GM23338 (cell line): ENCODE results near the gene N4BP2L1. TPM values are rescaled to one million over a fixed set of nuclear protein-coding genes. Genes with fewer than 3 reads are reported as not detected.

ENCODE experiments used
- ATAC-seq: fragments of 200-7000 bp; cut with Tn5 transposase; 3 replicates; pipeline ENCODE4 v1.9.1; 2020
- DNase-seq: peaks from one replicate; pipeline ENCODE4 v3.0.0-alpha.2; 2015; ENCODE audit warnings: low spot score
- H2AFZ ChIP-seq: fragments of 200-600 bp; sonication (generic); 2 replicates; pipeline ENCODE4 v1.8.0; 2016; ENCODE audit warnings: antibody characterized with exemption, mild to moderate bottlenecking, moderate library complexity
- H3F3A ChIP-seq: fragments of 200-600 bp; sonication (generic); replicated peaks from 2 replicates; pipeline ENCODE4 v1.8.0; 2017; ENCODE audit warnings: antibody characterized with exemption, mixed run types, low read depth
- H3K27ac ChIP-seq: fragments of 200-600 bp; sonication (generic); 2 replicates; pipeline ENCODE4 v1.6.1; 2016; ENCODE audit warnings: low read depth
- H3K27me3 ChIP-seq: fragments of 200-600 bp; sonication (generic); 2 replicates; pipeline ENCODE4 v1.8.0; 2016; ENCODE audit warnings: mild to moderate bottlenecking, mixed run types, moderate library complexity; ENCODE audit not compliant: insufficient read depth
- H3K36me3 ChIP-seq: fragments of 200-600 bp; sonication (generic); 2 replicates; pipeline ENCODE4 v1.8.0; 2016; ENCODE audit warnings: mild to moderate bottlenecking; ENCODE audit not compliant: insufficient read depth
- H3K4me1 ChIP-seq: fragments of 200-600 bp; sonication (generic); 2 replicates; pipeline ENCODE4 v1.8.0; 2016; ENCODE audit warnings: mild to moderate bottlenecking, moderate library complexity; ENCODE audit not compliant: insufficient read depth
- H3K4me2 ChIP-seq: fragments of 200-600 bp; sonication (generic); 2 replicates; pipeline ENCODE4 v1.7.1; 2017; ENCODE audit warnings: mixed run types
- H3K4me3 ChIP-seq: fragments of 200-600 bp; sonication (generic); 2 replicates; pipeline ENCODE4 v1.6.1; 2016; ENCODE audit warnings: mixed run types
- H3K79me2 ChIP-seq: fragments of 200-600 bp; sonication (generic); replicated peaks from 2 replicates; pipeline ENCODE4 v1.8.0; 2017; ENCODE audit warnings: mild to moderate bottlenecking; ENCODE audit not compliant: insufficient read depth
- H3K9me2 ChIP-seq: fragments of 200-600 bp; sonication (generic); 2 replicates; pipeline ENCODE4 v1.8.0; 2017; ENCODE audit not compliant: insufficient read depth
- H4K20me1 ChIP-seq: fragments of 200-600 bp; sonication (generic); replicated peaks from 2 replicates; pipeline ENCODE4 v1.8.0; 2017; ENCODE audit warnings: mild to moderate bottlenecking; ENCODE audit not compliant: insufficient read depth
- H3K27ac Mint-ChIP-seq: 2 replicates; pipeline ENCODE4 v1.8.0; 2020; ENCODE audit warnings: inconsistent platforms, mild to moderate bottlenecking, moderate library complexity, mixed read lengths
- H3K27me3 Mint-ChIP-seq: 3 replicates; pipeline ENCODE4 v1.8.0; 2022; ENCODE audit warnings: low read depth, mild to moderate bottlenecking, moderate library complexity, mixed read lengths, inconsistent platforms; ENCODE audit not compliant: insufficient read depth, poor library complexity
- H3K36me3 Mint-ChIP-seq: 3 replicates; pipeline ENCODE4 v1.8.0; 2021; ENCODE audit warnings: low read depth, mild to moderate bottlenecking, inconsistent platforms, moderate library complexity, mixed read lengths
- H3K4me1 Mint-ChIP-seq: 3 replicates; pipeline ENCODE4 v1.8.0; 2020; ENCODE audit warnings: mild to moderate bottlenecking, inconsistent platforms, mixed read lengths
- H3K4me3 Mint-ChIP-seq: 3 replicates; pipeline ENCODE4 v1.8.0; 2021; ENCODE audit warnings: moderate library complexity, mild to moderate bottlenecking, inconsistent platforms, mixed read lengths
- H3K9me3 Mint-ChIP-seq: 3 replicates; pipeline ENCODE4 v1.8.0; 2020; ENCODE audit warnings: moderate library complexity, mild to moderate bottlenecking, inconsistent platforms, mixed read lengths
- CREB1 ChIP-seq: fragments of 250-450 bp; sonication (Bioruptor Pico); IDR thresholded peaks from 2 replicates; pipeline ENCODE4 v1.5.0; 2020; ENCODE audit warnings: low read depth, mild to moderate bottlenecking, moderate library complexity
- CTCF ChIP-seq, 2 experiments: fragments of 200-600 bp in 1 of 2; sonication (generic) in 1 of 2; conservative IDR thresholded peaks; 2 replicates each; pipeline versions ENCODE4 v1.5.1 to v1.6.1; 2016 to 2017; ENCODE audit warnings: antibody characterized with exemption in 2 of 2, low read depth in 2 of 2, mild to moderate bottlenecking in 2 of 2, moderate library complexity in 1 of 2
- ETS1 ChIP-seq: IDR thresholded peaks from 2 replicates; pipeline ENCODE4 v1.6.1; 2016; ENCODE audit warnings: antibody characterized with exemption
- EZH2 ChIP-seq: fragments of 200-600 bp; sonication (generic); IDR thresholded peaks from one replicate; pipeline ENCODE4 v1.8.0; 2017; ENCODE audit warnings: antibody characterized with exemption, mild to moderate bottlenecking, low read depth; ENCODE audit not compliant: unreplicated experiment
- EZH2phosphoT487 ChIP-seq: fragments of 200-600 bp; sonication (generic); IDR thresholded peaks from one replicate; pipeline ENCODE4 v1.8.1; 2018; ENCODE audit warnings: antibody characterized with exemption; ENCODE audit not compliant: unreplicated experiment
- JUNB ChIP-seq: IDR thresholded peaks from one replicate; pipeline ENCODE4 v1.6.1; 2016; ENCODE audit warnings: antibody characterized with exemption; ENCODE audit not compliant: unreplicated experiment
- NANOG ChIP-seq: IDR thresholded peaks from 2 replicates; pipeline ENCODE4 v1.6.1; 2016; ENCODE audit warnings: antibody characterized with exemption, borderline replicate concordance
- POLR2AphosphoS5 ChIP-seq: IDR thresholded peaks from 2 replicates; pipeline ENCODE4 v1.6.1; 2016; ENCODE audit warnings: antibody characterized with exemption, low read depth
- REST ChIP-seq: IDR thresholded peaks from one replicate; pipeline ENCODE4 v1.6.1; 2018; ENCODE audit warnings: antibody characterized with exemption; ENCODE audit not compliant: unreplicated experiment
- STAT1 ChIP-seq: IDR thresholded peaks from one replicate; pipeline ENCODE4 v1.6.1; 2016; ENCODE audit warnings: antibody characterized with exemption; ENCODE audit not compliant: unreplicated experiment
- ZNF114 ChIP-seq: fragments of 250-450 bp; sonication (Bioruptor Pico); IDR thresholded peaks from 2 replicates; pipeline ENCODE4 v1.5.0; 2020; ENCODE audit warnings: mild to moderate bottlenecking, moderate library complexity
- ZNF331 ChIP-seq: fragments of 250-450 bp; sonication (Bioruptor Pico); IDR thresholded peaks from 2 replicates; pipeline ENCODE4 v1.5.0; 2020; ENCODE audit warnings: low read depth, mild to moderate bottlenecking, moderate library complexity
- polyA plus RNA-seq: library from polyadenylated mRNA; unstranded; fragments of >200 nt; fragmentation: Nextera tagmentation; extraction: Ambion mirVana; gene quantifications from 2 replicates; pipeline ENCODE4 v1.2.1, GENCODE V29; 2016
- total RNA-seq: library from RNA; depleted of rRNA; stranded (reverse); fragments of >200 nt; shearing (Covaris generic); gene quantifications from 2 replicates; pipeline ENCODE4 v1.2.3, GENCODE V29; 2014

N4BP2L1 gene
- total and polyA plus RNA-seq, 2 experiments from 2014 or later: 3.3 to 4.1 TPM

GRCh38 chr13:32384702-32385101 is 43.2 kb downstream of the N4BP2L1 start:
- Mint-ChIP-seq H3K27me3 (no peaks in the 10 kb centered on the region), H3K27ac (no peak overlapping the region), H3K4me1 (no peaks in the 10 kb centered on the region), H3K36me3 (peaks cover 5% of the 10 kb centered on the region; the same call in 2 of the 3 replicates), H3K4me3 (no peak overlapping the region), H3K9me3 (no peaks in the 10 kb centered on the region)
- H3K9me2 ChIP-seq: no peaks in the 10 kb centered on the region
- ATAC-seq (no peak), DNase-seq (no peak)
- no peak overlapping the region for H3K4me2 ChIP-seq
- no peak overlapping the region for H2AFZ ChIP-seq
- TF ChIP-seq CTCF (conservative IDR thresholded peaks at IDR 0.05; ENCODE audit: low read depth in 2 of 2) (no peak), EZH2 (no peak)
- H3K36me3 ChIP-seq: peaks cover 5% of the 10 kb centered on the region; the same call in 1 of the 2 replicates
- no peak overlapping the region for H3K4me3 ChIP-seq
- H3K27me3 ChIP-seq: no peaks in the 10 kb centered on the region
- no peaks in the 10 kb centered on the region for H3K4me1 ChIP-seq
- H4K20me1 ChIP-seq: no peaks in the 10 kb centered on the region
- no peaks in the 10 kb centered on the region for H3K79me2 ChIP-seq
- H3K27ac ChIP-seq: no peak overlapping the region
- H3F3A ChIP-seq: no peaks in the 10 kb centered on the region

GRCh38 chr13:32383836-32384618 is 43.9 kb downstream of the N4BP2L1 start:
- H3K36me3 ChIP-seq: peaks cover 5% of the 10 kb centered on the region; the same call in 1 of the 2 replicates
- Mint-ChIP-seq H3K27ac (no peak overlapping the region), H3K9me3 (no peaks in the 10 kb centered on the region), H3K36me3 (peaks cover 10% of the 10 kb centered on the region; the same call in 2 of the 3 replicates), H3K4me1 (no peaks in the 10 kb centered on the region), H3K27me3 (no peaks in the 10 kb centered on the region), H3K4me3 (no peak overlapping the region)
- no peak overlapping the region for H3K27ac ChIP-seq
- no peaks in the 10 kb centered on the region for H3K27me3 ChIP-seq
- H2AFZ ChIP-seq: no peak overlapping the region
- DNase-seq (no peak), ATAC-seq (no peak)
- H3F3A ChIP-seq: no peaks in the 10 kb centered on the region
- H3K4me1 ChIP-seq: no peaks in the 10 kb centered on the region
- H3K79me2 ChIP-seq: no peaks in the 10 kb centered on the region
- no peaks in the 10 kb centered on the region for H3K9me2 ChIP-seq
- H4K20me1 ChIP-seq: no peaks in the 10 kb centered on the region
- no peak overlapping the region for H3K4me2 ChIP-seq
- H3K4me3 ChIP-seq: no peak overlapping the region
- TF ChIP-seq JUNB (no peak), ETS1 (no peak), CREB1 (CRISPR knock-in tag) (no peak), REST (no peak), NANOG (no peak), EZH2phosphoT487 (no peak), EZH2 (no peak), ZNF331 (CRISPR knock-in tag) (no peak), ZNF114 (CRISPR knock-in tag) (no peak), STAT1 (no peak), POLR2AphosphoS5 (no peak)
